Stimulated activated CD4-positive, alpha-beta T cell treated with anti-CD3 and anti-CD28 coated beads, Interleukin-15, amount 100 ng/mL, for 24 hours (primary cell): ENCODE data around the gene CASK.

Experiments used
- DNase-seq: peaks from one replicate; pipeline ENCODE4 v3.0.0-alpha.2; 2020

CASK gene, protein sequence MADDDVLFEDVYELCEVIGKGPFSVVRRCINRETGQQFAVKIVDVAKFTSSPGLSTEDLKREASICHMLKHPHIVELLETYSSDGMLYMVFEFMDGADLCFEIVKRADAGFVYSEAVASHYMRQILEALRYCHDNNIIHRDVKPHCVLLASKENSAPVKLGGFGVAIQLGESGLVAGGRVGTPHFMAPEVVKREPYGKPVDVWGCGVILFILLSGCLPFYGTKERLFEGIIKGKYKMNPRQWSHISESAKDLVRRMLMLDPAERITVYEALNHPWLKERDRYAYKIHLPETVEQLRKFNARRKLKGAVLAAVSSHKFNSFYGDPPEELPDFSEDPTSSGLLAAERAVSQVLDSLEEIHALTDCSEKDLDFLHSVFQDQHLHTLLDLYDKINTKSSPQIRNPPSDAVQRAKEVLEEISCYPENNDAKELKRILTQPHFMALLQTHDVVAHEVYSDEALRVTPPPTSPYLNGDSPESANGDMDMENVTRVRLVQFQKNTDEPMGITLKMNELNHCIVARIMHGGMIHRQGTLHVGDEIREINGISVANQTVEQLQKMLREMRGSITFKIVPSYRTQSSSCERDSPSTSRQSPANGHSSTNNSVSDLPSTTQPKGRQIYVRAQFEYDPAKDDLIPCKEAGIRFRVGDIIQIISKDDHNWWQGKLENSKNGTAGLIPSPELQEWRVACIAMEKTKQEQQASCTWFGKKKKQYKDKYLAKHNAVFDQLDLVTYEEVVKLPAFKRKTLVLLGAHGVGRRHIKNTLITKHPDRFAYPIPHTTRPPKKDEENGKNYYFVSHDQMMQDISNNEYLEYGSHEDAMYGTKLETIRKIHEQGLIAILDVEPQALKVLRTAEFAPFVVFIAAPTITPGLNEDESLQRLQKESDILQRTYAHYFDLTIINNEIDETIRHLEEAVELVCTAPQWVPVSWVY

DNA sequence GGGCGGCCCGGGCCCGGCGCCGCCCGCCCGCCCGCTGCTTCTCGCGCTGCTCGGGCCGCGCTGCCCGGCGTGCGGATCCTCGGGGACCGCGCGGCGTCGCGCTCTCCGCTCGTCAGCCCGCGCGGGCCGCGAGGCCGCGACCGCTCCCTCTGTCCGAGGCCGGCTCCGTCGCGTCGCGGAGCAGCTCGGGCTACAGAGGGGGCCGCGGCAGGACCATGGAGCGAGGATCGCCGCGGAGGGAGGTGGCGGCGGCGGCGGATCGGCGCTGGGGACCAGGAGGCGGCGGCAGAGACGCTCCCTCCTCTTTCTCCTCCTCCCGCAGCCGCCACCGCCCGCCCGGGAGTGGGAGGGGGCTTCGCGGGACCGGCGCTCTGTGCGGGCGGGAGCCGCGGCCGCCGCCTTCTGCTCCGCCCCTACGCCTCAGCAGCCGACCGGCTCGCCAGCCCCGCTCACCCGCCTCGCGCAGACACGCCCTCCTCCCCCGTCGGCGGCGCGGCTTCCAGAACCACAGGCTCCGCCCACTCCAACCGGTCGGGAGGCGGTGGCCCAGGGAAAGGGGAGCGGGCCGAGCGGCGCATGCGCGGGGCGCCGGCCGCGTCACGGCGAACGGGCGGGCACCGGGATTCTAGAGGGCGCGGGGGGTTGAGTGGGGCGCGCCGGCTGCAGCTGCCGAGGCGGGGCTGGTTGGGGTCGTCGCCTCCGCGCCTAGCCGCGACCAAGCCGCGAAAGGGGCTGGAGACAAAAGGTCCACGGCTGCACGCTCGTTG is at the start of gene CASK:
TSS of gene CASK (minus strand) at position 344 of the 767 bp plus-strand sequence. CDS start 566 bp downstream, outside the sequence.
- peak; percentile 91 for DNase-seq

DNA sequence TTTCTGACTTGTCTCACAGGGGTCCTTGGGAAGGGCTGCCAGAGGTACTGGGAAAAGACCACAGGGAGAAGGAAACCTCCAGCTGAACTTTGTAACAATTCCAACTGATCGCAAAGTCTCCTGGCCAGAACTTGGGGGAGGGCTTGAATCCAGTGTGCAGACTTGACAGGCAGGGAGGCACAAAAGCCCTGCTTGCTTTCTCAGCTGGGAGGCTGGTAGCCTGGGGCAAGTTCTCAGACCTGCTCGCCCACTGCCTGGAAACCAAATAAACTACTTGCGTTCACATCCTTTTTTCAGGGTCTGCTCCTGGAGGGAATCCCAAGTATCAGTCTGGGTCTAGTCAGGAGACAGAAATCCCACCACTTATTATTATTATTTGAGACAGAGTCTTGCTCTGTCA is 48.0 kb upstream of the CASK start:
- no peak for DNase-seq

DNA sequence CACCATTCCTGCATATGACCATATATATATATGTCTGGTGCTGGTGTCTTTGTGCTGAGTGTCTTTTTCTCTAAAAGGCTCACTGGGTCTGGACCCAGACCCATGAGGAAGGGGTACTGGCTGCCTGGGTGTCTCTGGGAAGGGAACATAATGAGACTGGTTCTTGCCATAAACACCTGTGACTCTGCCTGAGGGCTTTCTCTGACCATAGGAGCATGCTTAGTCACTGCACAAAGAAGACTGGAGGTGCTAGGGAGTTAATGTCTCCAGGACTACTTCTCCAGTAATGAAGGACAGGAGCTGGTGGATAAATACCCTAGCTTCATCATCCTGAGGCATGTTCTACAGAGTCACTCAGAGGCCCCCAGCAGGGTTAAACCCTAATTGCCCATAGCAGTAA is 47.1 kb upstream of the CASK start:
- DNase-seq, result no peak

DNA sequence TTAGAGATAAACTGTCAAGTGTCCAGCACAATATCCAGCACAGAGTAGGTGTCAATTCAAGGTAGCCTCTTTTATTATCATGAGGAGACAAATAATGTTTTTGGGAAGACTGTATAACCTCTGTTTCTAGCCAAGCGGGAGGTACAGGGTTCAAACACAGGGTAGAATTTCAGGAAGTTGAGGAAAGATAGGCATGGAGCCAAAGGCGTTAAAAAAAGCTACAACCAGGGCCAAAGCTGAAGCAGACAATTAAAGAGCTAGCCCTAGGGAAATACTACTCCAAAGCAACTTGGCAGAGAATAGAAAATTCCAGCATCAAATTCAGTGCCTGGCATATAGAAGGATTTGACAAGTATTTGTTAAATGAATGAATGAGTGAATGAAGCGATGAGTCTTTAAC is 40.0 kb upstream of the CASK start:
- DNase-seq, result no peak

DNA sequence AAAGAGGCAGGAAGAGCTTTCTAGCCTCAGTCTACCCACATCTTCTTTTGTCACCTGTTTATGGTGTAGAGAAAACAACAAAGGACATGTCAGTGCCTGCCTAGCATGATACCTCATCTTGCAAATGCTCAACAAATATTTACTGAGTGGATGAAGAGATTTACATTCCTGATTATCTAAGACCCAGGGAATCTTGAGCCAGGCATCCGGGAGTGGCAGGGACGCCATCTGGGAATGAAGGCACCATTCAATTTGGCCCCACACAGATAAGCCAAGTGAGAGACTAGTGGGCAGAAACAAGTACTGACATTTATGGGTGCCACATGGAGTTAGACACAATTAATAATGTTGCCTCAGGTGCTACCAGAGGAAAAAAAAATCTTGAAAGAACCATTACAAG is 36.8 kb upstream of the CASK start:
- DNase-seq, result no peak

DNA sequence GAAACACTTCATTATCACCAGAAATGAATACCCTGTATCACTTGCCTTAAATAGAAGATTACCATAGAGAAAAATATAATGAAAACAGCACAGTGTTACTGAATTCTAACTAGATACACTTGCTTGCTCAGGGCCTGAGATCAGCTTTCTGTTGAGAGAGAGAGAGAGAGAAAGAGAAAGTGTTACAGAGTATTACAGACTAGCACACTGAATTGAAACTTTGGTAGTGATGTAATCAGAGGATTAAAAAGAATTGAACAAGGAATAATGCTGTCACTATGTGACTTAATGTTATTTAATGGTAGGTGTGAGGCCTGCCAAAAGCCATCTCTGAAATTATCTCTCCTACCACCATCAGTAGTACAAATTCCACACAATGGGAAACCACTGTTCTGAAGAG is 35.5 kb upstream of the CASK start:
- no peak for DNase-seq

DNA sequence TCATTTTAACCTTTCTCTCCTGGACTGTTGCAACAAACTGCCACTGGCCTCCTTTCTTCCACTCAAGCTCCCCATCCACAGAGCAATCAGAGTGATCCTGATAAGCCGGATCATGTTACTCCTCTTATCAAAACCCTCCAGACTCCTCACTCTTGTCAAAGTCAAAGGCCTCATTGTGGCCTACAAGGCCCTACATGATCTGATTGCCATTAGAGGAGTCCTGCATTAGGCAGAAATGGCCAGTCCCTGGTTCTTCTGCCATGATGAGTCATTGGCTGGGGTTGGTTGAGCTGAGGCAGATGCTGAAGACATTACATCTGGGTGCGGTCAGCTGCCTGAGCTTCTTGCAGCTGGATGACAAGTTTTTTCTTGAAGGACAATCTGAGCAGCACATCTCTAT is 32.7 kb upstream of the CASK start:
- no peak for DNase-seq

DNA sequence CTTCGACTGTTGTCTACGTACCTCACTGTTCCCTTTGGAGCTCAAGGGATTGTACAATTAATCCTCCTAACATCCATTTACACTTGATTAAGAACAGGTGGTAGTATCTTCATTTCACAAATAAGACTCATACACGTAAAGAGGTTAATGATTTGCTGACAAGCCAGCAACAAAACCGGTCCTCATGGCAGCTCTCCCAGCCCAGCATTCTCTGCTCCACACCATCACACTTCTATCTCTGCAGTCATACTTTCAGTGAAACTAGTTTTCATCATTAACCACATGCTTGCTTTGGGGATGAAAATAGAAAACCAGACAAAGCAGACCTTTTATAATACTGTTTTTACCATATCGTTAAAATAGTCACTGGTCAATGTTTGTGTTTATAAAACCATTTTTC is 28.7 kb upstream of the CASK start:
- no peak for DNase-seq

DNA sequence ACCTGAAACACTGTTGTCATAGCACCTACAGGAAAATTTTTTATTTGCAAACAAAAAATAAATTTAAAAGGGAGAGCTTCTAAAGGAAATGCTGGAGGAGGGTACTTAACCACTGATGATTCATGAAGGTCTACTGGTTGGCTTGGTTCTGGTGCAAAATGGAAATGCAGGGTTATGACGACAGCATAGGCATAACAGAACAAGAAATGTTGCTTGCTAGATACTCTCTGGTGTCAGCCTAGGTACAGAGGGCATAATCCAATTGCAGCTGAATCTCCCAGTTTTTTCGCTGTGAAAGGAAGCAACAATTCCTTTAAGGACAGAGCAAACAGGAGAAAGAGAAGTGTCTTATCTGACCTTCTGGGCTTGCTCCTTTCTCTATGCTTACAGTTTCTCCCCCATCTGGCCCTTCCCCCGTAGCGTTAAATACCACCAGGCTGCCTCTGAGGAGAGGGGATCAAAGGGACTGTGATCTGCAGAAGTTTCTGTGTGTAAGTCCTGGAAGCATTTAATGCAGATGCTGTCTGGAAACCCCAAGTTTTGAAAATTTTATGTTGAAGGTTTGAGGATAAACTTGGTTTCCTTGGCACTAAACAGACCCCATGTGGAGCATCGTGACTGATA is 23.7 kb upstream of the CASK start:
- no peak for DNase-seq

DNA sequence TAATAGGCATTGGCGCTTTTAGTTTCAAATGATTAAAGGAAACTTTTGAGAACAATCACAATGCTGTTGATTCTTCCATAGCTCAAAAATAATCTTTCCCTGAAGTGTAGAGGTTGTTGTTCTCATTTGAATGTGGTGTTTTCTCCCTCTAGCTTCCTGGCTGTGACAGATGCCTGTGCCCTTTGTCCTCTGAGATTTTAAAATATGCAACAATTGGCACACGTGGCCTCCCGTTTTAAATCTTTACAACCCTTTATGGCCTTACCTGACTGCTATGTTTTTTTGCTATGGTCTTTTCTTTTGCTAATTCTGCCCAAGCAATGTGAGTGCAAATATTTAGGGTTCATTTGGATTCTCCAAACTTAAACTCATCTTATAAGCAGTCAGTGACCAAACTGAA is 22.9 kb upstream of the CASK start:
- DNase-seq, result no peak

DNA sequence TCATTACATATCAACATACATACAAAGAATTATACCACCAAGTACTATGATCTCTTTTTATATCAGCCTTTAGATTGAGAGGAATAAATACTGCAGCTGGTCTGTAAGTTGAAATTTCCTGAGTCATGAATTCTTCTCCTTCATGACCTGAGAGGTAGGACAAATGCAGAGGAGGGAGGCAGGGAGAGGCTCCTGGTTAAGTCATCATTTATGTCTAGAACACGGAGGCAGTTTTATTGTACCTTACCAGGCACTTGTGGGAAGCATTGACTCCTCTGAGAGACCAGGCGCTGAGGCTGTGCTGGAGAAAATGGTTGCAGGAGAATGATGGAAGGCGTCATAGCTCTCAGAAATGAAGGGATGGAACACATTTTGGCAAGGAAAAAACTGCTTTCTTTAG is 12.5 kb upstream of the CASK start:
- no peak for DNase-seq

DNA sequence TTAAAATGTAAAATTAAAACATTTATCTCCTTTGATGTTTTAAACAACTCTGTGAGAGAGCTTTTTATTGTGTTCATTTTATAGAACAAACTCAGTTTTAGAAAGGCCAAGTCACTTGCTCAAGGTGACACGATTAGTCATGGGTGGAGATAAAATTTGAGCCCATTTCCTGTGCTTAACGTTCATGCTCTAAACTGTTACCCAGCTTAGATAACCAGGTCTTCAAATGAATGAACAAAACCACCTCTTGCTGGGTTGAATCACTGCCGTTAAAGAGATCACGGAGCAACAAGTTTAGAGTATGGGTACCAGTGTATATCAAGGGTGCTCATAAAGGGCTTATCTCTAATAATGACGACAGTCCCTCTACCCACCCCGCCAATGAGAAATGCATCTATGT is 10.2 kb upstream of the CASK start:
- DNase-seq, result no peak

DNA sequence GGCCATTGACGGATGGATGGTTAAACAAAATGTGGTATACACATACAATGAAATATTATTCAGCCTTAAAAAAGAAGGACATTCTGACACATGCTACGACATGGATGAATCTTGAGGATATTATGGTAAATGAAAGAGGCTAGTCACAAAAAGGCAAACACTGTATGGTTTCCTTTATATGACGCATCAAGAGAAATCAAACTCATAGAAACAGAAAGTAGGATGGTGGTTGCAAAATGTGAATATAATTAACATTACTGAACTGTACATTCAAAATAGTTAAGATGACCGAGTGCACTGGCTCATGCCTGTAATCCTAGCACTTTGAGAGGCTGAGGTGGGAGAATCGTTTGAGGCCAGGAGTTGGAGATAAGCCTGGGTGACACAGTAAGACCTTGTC is 9.5 kb upstream of the CASK start:
- no peak for DNase-seq

DNA sequence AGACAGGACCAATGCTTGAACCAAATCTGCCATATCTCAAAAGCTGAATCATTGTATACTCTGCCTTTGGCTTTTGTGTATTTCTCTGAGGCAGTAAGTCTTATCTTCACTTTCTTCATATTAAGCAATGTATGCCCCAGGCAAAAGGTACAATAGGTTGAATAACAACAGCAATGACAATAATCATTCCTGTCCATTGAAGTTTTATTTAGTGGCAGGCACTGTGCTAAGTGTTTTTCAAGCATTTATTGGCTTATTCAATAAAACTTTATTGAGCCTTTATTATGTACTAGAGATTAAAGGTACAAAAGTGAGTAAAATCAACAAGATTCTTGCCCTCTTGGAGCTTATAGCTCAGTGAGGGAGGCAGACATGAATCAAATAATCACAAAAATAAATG is 8.2 kb upstream of the CASK start:
- DNase-seq, result no peak

DNA sequence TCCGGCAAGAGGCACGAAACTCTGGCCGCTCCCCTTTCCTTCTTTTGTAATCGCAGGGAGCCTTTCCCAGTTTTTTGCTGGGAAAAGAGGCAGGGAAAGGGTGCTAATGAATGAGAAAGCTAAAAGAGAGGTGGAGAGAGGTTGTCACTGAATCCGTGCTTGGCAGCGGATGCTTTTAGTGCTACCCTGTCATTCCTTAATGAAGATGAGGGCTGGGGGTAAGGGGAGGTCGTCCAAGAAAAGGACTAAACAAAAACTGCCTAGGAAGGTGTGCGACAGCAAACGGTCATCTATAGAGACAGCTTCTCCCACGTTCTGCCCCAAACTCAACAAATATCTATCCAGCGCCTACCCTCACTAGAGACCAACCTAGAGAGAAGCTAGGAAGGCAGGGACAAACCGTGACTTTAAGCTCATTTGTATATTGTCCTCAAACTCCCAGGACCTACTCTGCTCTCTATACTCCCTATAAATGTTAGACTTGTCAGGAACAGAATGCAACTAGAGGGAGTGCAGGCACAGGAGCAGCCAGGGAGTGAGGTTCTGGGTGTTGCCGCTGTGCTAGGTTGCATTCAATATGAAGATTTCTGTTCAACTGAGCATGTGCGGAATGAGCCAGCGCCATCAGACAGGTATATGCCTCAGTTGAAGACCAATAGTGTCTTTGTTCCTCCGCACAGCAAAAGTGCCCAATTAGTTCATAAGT is 777 bp upstream of the CASK start:
- peak; percentile 37 for DNase-seq

DNA sequence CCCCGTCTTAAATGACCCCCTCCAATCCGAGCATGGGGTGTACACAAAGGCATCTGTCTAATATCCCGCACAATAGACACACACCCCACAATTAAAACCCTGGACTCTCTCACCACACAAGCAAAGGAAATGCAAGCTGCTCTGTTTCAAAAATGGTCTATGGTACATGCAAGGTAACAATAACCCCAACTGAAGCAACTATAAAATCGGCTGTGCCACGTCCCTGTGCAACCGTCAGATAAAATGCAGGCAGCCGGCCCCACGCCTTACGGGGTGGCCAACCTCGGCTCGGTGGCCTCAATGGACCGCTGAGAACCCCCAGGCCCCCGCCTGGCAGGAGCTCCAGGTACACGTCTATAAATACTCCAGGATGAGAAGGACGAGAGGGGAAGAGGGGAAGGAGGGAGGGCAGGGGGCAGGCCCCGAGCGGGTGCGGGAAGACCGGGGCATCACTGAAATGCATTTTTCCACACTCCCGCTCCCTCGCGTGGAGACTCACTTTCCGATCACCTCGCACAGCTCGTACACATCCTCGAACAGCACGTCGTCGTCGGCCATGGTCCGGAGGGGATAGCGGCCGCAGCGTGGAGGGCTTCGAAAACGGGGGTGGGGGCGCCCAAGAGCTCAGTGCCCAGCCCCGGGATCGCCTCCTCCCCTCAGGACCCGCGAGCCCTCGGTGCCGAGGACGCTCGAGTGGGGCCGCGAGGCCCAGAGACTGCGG is 763 bp downstream of the CASK start:
- peak; percentile 26 for DNase-seq

DNA sequence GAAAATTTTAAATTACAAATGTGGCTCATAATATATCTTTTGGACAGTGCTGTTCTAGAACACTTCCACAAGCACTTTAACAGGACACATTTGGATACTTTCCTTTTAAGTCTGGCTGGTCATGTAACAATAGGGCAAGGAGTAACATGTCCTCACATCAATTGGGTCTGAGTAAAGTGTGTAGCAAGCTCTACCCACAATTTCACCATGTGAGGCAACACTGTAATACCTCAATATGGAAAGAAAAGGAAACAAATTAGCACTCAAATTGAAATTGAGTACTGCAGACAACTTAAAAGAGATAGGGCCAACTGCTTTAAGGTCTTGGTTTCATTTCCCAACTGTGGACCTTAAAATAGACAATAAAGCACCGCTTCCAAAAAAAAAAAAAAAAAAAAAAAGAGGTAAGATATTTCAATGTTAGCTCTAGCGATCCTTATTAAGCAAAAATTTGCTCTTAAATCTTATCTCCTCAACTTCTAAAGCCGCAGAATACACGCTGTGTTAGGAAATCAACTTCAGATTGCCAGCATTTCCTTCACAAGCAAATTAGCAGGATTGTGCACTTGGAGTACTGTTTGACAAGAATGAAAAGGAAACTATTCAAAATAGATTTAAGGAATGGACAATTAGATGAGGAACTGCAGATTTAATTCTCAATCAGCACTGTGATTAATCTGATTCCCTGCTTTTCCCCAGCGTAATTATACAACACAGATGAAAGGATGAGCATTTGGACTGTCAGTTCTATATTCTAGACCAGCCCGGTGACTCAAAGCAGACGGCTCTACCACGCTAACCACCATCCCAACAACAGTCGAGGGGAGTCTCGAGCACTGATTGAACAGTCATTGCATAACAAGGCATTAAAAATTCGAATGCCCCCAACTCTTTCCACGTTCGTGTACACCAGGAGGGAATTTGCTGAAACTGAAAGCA is 1.6 kb downstream of the CASK start:
- peak; percentile 48 for DNase-seq

DNA sequence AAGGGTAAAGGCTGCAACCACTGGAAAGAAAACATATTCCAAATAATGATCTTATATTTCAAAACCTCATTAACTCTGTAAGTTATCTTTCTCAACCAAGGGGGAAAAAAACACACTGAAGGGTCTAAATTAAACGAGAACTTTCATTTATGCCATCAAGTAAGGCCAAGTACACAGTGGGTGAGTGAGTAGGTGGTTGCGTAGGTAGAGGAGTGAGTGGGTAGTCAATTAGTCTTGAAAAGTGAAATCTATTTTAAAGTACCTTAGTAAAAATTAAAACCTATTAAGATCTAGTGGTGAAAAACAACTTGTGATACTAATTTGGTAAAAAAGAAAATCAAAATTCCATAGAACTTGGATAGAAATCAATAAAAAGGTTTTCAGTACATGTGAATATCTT is 3.5 kb downstream of the CASK start:
- no peak for DNase-seq

DNA sequence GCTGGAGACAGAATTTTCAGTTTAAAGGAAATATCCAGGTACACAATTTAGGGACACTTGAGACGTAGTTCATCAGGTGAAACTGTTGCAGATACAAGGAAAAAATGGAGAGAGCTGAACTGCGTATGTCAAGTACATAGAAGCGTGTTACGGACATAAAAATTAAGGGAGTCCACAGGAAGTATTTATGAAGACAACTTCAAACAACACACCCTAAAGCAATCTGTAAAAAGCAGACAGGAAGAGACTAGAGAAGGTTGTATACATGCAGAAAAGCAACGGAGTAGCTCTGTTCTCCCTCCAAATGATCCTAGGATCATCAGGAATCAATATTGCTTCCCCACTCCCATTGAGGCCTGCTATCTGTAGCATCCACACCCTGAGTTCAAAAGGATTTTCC is 5.8 kb downstream of the CASK start:
- DNase-seq, result no peak

DNA sequence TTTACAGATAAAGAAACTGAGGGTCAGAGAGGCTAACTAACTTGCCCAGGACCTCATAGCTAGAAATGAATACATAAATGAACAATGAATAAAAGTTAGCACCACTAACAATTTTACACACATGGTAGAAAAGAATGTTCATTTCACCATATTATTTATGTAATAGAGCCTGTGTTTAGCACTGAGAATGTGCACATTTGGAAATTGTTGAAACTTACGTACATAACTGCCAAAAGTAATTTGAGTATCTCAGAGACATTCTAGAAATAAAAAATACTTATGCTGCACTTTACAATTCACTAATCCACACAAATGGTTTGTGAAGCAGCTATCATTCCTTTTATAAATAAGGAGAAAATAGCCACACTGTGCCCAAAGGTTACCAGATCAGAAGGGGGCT is 9.9 kb downstream of the CASK start:
- no peak for DNase-seq
